NCI-H2107 (cell line): ENCODE results near the gene C19orf85.
A peak's percentile ranks its signal among the peaks of the same experiment; 100 is the strongest.

Experiments used
- DNase-seq: peaks from one replicate; lab custom pipeline; 2025; lab: John Stamatoyannopoulos, UW

C19orf85 gene

DNA sequence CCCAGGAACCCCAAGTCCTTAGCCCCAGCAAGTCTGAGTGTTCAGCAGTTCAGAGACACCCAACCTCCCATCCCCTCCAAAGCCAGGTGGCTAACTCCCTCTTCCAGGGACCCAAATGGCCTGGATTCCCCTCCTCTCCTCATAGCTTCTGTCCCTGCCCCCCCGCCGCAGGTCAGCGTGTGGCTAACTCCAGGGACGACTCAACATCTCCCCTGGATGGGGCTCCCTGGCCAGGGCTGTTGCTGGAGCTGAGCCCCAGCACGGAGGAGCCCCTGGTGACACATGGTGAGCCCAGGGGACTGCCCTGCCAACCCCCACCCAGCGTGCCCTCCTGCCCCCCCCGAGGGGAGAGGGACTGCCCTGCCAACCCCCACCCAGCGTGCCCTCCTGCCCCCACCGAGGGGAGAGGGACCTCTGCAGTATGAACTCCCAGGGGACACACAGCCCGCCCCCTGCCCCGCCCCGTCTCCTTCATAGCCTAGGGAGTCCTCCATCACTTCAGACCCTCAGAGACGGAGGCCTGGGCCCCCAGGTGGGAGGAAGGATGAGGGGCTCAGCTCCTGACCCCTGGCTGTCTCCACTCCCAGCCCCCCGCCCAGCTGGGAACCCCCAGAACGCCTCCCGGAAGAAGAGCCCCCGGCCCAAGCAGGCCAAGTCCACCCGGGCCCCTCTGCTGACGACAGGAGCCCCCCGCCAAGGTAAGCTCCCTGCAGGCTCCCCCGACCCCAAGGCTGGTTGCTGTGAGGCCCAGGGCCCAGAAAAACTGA is 25.3 kb upstream of the C19orf85 start:
- DNase-seq = no peak

DNA sequence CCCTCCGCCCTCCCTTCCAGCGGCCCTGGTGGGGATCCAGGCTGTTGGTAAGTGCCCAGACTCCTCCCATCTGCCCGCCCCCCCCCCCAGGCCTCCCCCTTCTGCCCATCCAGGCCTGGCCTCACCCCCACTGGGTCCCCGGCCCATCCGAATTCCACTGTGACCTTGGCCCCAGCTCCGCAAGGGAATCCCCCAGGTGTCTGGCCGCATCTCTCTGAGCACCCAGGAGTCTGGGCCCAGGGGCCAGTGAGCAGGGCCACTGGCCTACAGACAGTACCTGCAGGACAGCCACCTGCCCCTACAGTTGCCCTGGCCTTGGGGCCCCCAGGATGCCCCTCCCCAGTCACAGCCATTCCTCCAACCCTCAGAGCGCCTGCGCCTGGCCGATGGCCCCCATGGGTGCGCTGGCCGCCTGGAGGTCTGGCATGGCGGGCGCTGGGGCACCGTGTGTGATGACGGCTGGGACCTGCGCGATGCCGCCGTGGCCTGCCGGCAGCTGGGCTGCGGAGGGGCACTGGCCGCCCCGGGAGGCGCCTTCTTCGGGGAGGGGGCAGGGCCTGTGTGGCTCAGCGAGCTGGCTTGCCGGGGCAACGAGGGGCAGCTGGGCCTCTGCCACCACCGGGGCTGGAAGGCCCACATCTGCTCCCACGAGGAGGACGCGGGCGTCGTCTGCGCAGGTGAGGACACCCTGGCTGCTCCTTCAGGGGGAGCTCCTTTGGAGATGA is 24.6 kb upstream of the C19orf85 start:
- no peak for DNase-seq

DNA sequence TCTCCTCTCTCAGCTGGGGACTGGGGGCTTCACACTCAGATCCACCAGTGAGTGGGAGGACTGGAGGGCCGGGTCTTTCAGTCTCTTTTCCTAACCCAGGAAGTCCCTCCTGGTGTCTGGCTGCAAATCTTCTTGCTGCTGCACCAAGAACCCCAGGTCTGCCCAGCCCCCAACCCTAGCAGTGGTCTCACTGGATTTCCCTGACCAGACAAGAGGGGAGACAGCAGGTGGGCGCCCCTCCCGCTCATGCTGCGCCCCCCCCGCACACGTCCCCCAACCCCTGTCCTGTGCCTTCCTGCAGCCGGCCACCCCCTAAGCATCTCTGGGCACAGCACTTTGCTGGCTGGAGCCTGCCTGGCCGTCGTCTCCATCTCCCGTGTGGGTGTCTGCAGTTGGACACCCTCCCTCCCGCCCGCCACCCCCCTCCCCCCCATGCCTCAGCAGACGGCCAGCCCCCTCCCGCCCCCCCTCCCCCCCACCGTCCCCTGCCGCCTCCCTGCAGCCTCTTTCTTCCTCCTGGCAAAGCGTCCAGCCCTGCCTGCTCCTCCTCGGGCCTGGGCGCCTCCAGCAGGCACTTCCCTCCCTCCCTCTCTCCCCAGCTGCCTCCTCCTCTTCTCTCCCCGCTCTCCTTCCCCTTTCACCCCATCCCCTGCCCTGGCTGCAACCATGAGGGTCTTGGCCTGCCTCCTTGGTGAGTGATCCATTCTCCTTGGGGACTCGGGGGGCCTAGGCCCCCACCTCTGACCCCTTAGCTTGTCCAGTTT is 23.6 kb upstream of the C19orf85 start, which contains the start of gene SSC5D:
TSS of gene SSC5D (plus strand) at position 513 of the 764 bp plus-strand sequence. CDS start at position 667, 154 bp downstream.
- no peak for DNase-seq

DNA sequence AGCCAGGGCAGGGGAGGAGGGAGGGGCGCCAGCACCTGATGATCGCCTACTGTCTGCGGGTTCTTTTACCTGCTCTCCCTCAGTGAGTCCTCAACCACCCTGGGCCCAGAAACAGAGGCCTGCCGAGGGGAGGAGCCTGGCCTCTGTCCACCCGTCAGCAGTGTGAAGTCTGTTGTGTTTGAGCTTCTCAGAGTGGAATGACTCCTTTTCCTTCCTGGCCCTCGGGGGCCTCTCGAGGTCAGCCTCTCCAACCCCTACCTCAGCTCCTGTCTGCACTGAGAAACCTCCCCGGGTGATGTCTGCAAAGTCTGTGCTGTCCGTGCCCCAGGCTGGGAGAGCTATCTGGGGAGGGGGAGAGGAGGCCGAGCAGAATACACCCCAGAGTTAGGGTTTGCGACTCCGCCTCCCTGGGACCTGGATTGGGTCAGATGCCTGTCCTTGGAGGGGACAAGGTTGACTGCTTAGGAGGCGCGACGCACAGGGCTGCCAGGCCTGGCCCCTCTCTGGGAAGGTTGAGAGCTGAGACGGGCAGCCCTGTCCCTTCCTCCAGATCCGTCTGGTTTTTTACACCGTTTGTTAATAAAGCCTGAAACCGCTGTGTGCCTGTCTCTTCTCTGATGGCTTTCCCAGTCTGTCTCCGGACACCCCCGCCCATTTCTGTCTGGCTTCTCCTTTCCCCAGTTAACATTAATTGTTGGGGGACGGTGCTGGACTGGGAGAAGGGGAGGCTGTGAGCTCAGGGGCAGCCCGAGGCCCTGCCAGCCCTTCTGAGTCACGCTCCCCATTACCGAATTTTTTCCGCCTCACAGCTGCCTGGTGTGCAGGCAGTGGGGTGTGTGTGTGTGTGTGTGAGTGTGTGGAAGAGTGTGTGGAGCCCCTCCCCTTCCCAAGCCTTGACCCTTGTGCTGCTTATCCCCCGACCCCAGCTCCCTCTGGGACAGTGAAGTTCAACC is 22.7 kb upstream of the C19orf85 start:
- no peak for DNase-seq

- no peak for DNase-seq
Observed at GRCh38 chr19:55486043-55486970, 21.8 kb upstream of the C19orf85 start.

DNA sequence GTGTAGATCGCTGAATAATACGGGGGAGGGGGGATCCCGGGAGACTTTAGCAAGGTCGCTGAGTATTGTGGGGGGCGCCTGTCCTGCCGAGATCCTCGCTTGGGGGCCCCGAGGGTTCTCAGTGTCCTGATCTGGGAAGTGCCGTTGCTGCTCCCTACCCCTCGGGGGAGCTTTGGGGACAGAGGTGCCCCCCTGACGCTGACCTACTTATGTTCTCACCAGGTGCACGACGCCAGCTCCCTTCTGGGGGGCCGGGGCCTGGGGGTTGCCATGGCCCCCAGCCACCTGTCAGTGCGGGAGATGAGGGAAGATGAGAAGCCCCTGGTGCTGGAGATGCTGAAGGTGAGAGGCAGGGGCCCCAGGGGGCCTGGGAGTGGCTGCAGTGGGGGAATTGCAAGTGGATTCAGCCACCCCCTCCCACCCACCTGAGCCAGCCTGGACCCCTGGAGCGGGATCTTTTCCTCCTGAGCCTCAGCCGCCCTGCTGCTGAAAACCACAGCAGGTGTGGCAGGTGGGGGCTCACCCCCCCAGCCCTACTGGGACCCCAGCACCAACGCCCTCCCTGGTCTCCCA is 21.0 kb upstream of the C19orf85 start:
- DNase-seq = peak; percentile 40

DNA sequence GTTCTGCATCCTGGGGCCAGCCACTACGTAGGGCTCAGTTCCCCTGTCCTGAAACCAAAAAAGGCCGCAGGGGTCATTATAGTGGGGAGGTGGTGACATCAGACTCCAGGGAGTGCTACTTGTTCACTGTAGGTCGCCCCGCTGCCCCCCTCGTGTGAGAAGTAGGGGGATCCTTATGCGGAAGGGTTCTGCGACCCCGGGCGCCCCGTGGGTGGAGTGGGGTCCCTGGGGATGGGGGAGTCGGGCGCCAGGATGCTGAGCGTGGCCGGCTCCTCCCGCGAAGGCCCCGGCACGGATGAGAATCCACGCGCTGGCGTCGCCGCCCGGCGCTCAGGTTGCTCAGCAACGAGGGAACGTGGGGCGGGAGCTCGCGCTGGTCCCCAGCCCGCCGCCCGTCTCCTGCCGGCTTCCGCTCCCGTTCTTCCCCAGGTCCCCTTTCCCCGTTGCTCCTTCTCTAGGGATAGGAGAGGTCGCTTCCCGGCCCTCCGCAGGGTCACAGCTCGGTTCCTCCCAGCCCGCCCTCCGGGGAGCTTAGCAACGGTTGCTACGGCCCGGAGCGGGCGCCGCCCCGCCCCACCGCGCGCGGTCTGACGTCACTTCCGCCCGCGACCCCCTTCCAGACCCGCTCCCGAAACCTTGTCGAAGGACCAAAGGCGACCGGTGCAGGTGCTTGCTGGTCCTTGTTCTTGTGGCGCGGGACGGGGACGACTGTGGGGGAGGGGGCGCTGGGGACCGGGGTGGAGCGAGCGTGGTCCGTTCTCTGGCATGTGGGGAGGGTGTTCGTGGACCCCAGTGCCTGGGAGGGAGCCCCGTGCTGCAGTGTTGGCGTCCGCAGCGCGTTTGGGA is 20.3 kb upstream of the C19orf85 start, which contains the start of gene NAT14:
TSS of gene NAT14 (plus strand) at position 596 of the 846 bp plus-strand sequence. CDS start 521 bp downstream, outside the sequence.
- no peak for DNase-seq

DNA sequence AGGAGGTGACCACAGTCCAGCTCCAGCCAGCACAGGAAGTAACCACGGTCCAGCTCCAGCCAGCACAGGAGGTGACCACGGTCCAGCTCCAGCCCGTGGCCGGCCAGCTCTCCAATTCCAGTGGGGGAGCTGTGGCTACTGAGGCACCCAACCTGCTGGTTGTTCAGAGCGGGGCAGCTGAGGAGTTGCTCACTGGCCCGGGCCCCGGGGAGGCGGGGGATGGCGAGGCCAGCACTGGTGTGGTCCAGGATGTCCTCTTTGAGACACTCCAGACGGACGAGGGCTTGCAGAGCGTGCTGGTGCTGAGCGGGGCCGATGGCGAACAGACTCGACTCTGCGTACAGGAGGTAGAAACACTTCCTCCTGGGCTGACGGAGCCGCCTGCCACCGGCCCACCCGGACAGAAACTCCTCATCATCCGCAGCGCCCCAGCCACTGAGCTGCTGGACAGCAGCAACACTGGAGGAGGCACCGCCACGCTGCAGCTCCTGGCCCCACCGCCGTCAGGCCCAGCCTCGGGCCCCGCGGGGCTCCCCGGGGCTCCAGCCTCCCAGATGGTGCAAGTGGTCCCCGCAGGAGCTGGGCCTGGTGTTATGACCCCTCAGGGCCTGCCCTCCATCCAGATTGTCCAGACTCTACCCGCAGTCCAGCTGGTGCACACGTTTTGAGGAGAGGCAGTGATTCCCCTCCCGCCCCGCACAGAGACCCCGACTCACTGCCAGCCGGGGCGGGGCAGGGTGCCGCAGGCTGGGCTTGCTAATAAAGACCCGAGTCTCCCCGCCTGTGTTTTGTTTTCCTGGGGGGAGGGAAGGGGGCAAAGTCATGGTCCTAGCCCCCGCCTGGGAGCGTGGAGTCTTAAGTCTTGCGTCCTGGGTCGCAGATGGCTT is 19.4 kb upstream of the C19orf85 start:
- no peak for DNase-seq

DNA sequence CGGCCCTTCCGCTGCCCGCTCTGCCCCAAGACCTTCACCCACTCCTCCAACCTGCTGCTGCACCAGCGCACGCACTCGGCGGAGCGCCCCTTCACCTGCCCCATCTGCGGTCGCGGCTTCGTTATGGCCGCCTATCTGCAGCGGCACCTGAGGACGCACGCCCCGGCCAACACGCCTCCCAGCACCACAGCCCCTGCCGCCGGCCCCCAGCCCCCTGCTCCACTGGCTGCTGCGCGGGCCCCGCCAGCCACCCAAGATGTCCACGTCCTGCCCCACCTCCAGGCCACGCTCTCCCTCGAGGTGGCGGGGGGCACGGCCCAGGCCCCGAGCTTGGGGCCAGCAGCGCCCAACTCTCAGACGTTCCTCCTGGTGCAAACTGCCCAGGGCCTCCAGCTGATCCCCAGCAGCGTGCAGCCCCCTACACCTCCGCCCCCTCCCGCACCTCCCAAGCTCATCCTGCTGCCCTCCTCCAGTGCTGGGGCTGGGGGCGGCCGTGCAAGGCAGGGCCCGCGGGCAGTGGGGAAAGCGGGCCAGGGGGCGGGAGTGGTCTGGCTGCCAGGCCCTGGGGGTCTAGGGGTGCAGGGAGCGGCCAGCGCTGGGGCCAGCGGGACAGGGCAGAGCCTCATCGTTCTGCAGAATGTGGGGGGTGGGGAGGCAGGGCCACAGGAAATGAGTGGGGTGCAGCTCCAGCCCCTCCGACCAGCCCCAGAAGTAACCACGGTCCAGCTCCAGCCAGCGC is 18.6 kb upstream of the C19orf85 start:
- DNase-seq = no peak

- DNase-seq = no peak
Observed at GRCh38 chr19:55482156-55482961, 17.8 kb upstream of the C19orf85 start.

- DNase-seq = no peak
Observed at GRCh38 chr19:55481794-55482155, 17.2 kb upstream of the C19orf85 start.

GRCh38 chr19:55481148-55481793 is 16.7 kb upstream of the C19orf85 start:
- DNase-seq = no peak

- DNase-seq = no peak
Observed at GRCh38 chr19:55479451-55480230, 15.1 kb upstream of the C19orf85 start.

DNA sequence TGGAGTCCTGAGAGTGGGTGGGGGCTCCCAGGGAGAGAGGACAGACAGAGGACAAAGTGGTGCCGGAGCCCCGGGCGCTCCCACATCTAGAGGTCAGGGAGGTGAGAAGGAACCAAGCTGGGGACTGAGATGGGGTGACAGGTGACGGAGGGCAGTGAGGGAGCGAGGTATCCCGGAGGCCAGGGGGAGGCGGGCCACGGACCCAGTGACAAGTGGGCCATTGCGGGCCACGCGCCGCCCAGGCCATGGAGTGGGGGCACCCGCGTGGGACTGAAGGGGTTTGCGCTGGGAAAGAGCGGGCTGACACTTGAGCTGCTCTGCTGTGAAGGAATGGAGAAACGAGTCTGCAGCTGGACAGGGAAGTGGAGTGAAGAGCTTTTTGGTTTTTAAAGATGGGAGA is 14.5 kb upstream of the C19orf85 start:
- DNase-seq = no peak

GRCh38 chr19:55478364-55478763 is 13.8 kb upstream of the C19orf85 start:
- DNase-seq = no peak
